ENCODE measurements around the gene ENOX2. TPM values are rescaled to one million over a fixed set of nuclear protein-coding genes. Genes with fewer than 3 reads are reported as not detected.

Gene ENOX2
- total and polyA plus RNA-seq, 2 experiments from 2014 or later, result 8.7 to 9.0 TPM

- Histone ChIP-seq H3K4me3 (no peak overlapping the region), H3K79me2 (no peaks in the 10 kb centered on the region), H3K27ac (no peak overlapping the region), H4K20me1 (ENCODE audit: insufficient read depth, poor library complexity, severe bottlenecking) (no peaks in the 10 kb centered on the region), H3K36me3 (replicated peaks; ENCODE audit: insufficient read depth, low read depth) (no peaks in the 10 kb centered on the region), H3K9me2 (replicated peaks; ENCODE audit: insufficient read depth) (no peaks in the 10 kb centered on the region), H3K27me3 (no peaks in the 10 kb centered on the region), H3K4me2 (no peak overlapping the region), H2AFZ (no peak overlapping the region), H3K9me3 (ENCODE audit: low read depth) (no peaks in the 10 kb centered on the region), H3K4me1 (ENCODE audit: insufficient read depth) (no peaks in the 10 kb centered on the region)
- WGBS (ENCODE audit: low lambda C conversion rate, missing lambda C conversion rate), result 76% methylated on average over 3 of the region's 3 CpGs
- TF ChIP-seq CTCF (IDR thresholded peaks at IDR 0.05; ENCODE audit: poor library complexity), result no peak
- TF ChIP-seq EZH2 (IDR thresholded peaks at IDR 0.05; ENCODE audit: borderline replicate concordance), result no peak
- TF ChIP-seq EZH2phosphoT487 (IDR thresholded peaks at IDR 0.05; ENCODE audit: low read depth, severe bottlenecking, unreplicated experiment), result no peak
- DNase-seq (ENCODE audit: low spot score), result no peak
Observed at GRCh38 chrX:130770615-130771014, 132.4 kb downstream of the ENOX2 start.

DNA sequence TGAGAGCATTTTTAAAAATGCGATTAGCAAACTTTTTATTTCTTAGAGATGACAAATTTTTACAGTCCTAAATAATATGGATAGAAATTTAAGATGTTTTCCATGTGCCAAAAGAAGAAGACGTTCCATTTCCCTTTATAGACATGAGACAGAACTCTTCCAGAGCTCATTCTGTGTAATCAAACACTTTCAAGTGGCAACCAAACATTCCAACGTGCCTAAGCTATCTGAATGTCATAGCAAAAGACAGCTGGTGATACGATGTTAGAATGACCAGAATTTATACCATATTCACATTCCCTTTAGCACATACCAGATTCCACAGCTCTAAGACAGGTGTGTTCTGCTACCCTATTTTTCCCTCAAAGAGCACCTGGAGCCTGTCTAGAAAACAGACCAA, 133.2 kb downstream of the ENOX2 start:
- DNase-seq (ENCODE audit: low spot score), result no peak
- no peaks in the 10 kb centered on the region for H3K27me3 ChIP-seq
- 54% methylated on average over 4 of the region's 4 CpGs for WGBS (ENCODE audit: low lambda C conversion rate, missing lambda C conversion rate)
- no peak for TF ChIP-seq EZH2 (IDR thresholded peaks at IDR 0.05; ENCODE audit: borderline replicate concordance)
- no peak for TF ChIP-seq EZH2phosphoT487 (IDR thresholded peaks at IDR 0.05; ENCODE audit: low read depth, severe bottlenecking, unreplicated experiment)
- no peak for TF ChIP-seq CTCF (IDR thresholded peaks at IDR 0.05; ENCODE audit: poor library complexity)
- H3K27ac ChIP-seq, result no peak overlapping the region
- H3K4me1 ChIP-seq (ENCODE audit: insufficient read depth), result no peaks in the 10 kb centered on the region
- H3K36me3 ChIP-seq (replicated peaks; ENCODE audit: insufficient read depth, low read depth), result no peaks in the 10 kb centered on the region
- no peaks in the 10 kb centered on the region for H3K9me2 ChIP-seq (replicated peaks; ENCODE audit: insufficient read depth)
- no peaks in the 10 kb centered on the region for H3K79me2 ChIP-seq
- no peak overlapping the region for H3K4me2 ChIP-seq
- H3K4me3 ChIP-seq, result no peak overlapping the region
- no peaks in the 10 kb centered on the region for H3K9me3 ChIP-seq (ENCODE audit: low read depth)
- H2AFZ ChIP-seq, result no peak overlapping the region
- H4K20me1 ChIP-seq (ENCODE audit: insufficient read depth, poor library complexity, severe bottlenecking), result no peaks in the 10 kb centered on the region

GRCh38 chrX:130758072-130758471, 144.9 kb downstream of the ENOX2 start:
- DNase-seq (ENCODE audit: low spot score), result no peak
- TF ChIP-seq EZH2 (IDR thresholded peaks at IDR 0.05; ENCODE audit: borderline replicate concordance), result no peak
- no peak for TF ChIP-seq CTCF (IDR thresholded peaks at IDR 0.05; ENCODE audit: poor library complexity)
- TF ChIP-seq EZH2phosphoT487 (IDR thresholded peaks at IDR 0.05; ENCODE audit: low read depth, severe bottlenecking, unreplicated experiment), result no peak
- H3K4me3 ChIP-seq, result no peak overlapping the region

DNA sequence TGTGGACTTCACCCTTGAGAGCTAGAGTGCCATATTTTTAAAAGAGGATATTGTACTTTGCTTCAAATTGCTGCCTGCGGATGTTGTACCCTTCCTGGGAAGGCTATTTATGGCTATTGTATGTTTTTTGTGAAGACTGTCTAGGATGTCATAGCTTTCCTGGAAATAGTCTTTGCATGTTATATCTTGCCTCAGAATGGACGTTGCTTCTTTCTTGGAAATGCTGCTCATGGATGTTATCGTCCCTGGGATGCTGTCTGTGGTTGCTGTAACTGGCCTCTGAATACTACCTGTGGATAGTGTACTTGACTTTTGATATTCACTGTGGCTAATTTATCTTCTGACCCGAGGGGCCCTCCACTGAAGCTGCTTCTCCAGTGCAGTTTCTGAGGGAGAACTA, 146.8 kb downstream of the ENOX2 start:
- no peaks in the 10 kb centered on the region for H3K79me2 ChIP-seq
- 70% methylated on average over 4 of the region's 4 CpGs for WGBS (ENCODE audit: low lambda C conversion rate, missing lambda C conversion rate)

More at GRCh38 chrX:130758072-130758471, 144.9 kb downstream of the ENOX2 start:
- no peaks in the 10 kb centered on the region for H3K79me2 ChIP-seq
- no peaks in the 10 kb centered on the region for H3K9me2 ChIP-seq (replicated peaks; ENCODE audit: insufficient read depth)
- H3K27me3 ChIP-seq, result no peaks in the 10 kb centered on the region
- no peaks in the 10 kb centered on the region for H4K20me1 ChIP-seq (ENCODE audit: insufficient read depth, poor library complexity, severe bottlenecking)
- H3K9me3 ChIP-seq (ENCODE audit: low read depth), result no peaks in the 10 kb centered on the region
- H2AFZ ChIP-seq, result no peak overlapping the region
- WGBS (ENCODE audit: low lambda C conversion rate, missing lambda C conversion rate), result 86% methylated on average over 1 of the region's 1 CpG
- H3K4me1 ChIP-seq (ENCODE audit: insufficient read depth), result no peaks in the 10 kb centered on the region
- H3K27ac ChIP-seq, result no peak overlapping the region
- no peak overlapping the region for H3K4me2 ChIP-seq
- no peaks in the 10 kb centered on the region for H3K36me3 ChIP-seq (replicated peaks; ENCODE audit: insufficient read depth, low read depth)

More for the DNA sequence above, 146.8 kb downstream of the ENOX2 start:
- H3K9me2 ChIP-seq (replicated peaks; ENCODE audit: insufficient read depth), result no peaks in the 10 kb centered on the region
- no peak overlapping the region for H2AFZ ChIP-seq
- no peaks in the 10 kb centered on the region for H3K9me3 ChIP-seq (ENCODE audit: low read depth)
- no peak for DNase-seq (ENCODE audit: low spot score)
- no peaks in the 10 kb centered on the region for H4K20me1 ChIP-seq (ENCODE audit: insufficient read depth, poor library complexity, severe bottlenecking)
- no peak overlapping the region for H3K4me2 ChIP-seq
- no peak overlapping the region for H3K27ac ChIP-seq
- no peaks in the 10 kb centered on the region for H3K27me3 ChIP-seq
- H3K4me1 ChIP-seq (ENCODE audit: insufficient read depth), result no peaks in the 10 kb centered on the region
- H3K4me3 ChIP-seq, result no peak overlapping the region
- no peaks in the 10 kb centered on the region for H3K36me3 ChIP-seq (replicated peaks; ENCODE audit: insufficient read depth, low read depth)
- TF ChIP-seq EZH2 (IDR thresholded peaks at IDR 0.05; ENCODE audit: borderline replicate concordance) (no peak), CTCF (IDR thresholded peaks at IDR 0.05; ENCODE audit: poor library complexity) (no peak), EZH2phosphoT487 (IDR thresholded peaks at IDR 0.05; ENCODE audit: low read depth, severe bottlenecking, unreplicated experiment) (no peak)

All from hepatocyte (in vitro differentiated cells).